ENCODE data around the gene UGT1A10.
A peak's percentile ranks its signal among the peaks of the same experiment; 100 is the strongest.

UGT1A10 gene

GRCh38 chr2:233822101-233822771 is 186.0 kb downstream of the UGT1A10 start:
- peak; percentile 42 for DNase-seq (ENCODE audit: low spot score)
